MV-4-11 (cell line): ENCODE measurements around the gene RUFY3.
"Not testable (repeated sequence)": the region's sequence is repeated elsewhere in the genome, so short reads cannot be mapped to it uniquely, and the experiment has no call there.

Source experiments
- DNase-seq: peaks from one replicate; lab custom pipeline; 2025; lab: John Stamatoyannopoulos, UW

RUFY3 gene

GRCh38 chr4:70705183-70706043, 16.4 kb upstream of the RUFY3 start:
- no peak for DNase-seq

DNA sequence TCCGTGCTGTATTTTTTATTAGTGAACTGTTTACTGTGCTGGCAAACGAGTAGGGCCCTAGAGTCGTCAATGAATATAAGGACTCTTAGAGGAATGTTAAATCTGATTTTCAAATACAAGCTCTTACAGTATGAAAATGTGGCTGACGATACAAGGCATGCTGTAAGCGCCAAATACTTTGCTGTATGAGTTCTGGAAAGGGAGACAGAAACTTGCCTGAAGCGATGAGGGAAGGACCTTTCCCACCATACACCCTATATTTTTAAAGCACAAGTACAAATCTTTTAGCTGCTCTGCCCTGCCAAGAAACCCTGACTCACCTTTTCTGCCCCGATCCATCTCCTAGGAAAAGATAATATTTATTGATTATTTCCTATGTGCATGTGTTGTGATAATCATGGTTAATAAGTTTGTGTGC, 15.7 kb upstream of the RUFY3 start:
- no peak for DNase-seq

- no peak for DNase-seq
Measured at GRCh38 chr4:70706516-70706915, 15.2 kb upstream of the RUFY3 start.

DNA sequence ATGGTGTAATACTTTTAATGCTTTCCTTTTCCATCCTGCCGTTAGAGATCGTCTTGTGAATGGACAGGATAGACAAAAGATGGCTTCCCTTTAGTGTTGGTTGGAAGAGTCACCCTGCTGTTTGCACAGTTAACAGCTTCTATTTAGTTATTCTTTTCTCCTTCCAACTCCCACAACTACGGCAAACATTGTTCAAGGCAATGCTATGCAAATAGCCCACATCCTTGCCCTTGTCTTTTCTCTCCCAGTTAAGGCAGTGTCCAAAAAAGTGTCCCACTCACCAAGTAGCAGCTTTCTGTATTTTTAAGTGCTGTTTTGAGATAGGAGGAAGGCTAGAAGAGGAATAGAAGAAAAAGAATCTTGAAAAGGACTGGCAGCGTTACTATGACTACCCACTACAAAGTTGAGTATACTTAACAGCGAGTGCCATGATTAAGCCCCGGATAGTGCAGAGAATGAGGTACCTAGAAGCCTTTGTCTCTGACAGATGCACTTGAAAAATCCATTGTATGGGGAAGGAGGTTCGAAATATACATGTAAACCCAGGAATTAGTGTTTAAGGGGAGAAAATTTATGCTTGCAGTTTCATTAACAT, 12.1 kb upstream of the RUFY3 start:
- DNase-seq, result no peak

DNA sequence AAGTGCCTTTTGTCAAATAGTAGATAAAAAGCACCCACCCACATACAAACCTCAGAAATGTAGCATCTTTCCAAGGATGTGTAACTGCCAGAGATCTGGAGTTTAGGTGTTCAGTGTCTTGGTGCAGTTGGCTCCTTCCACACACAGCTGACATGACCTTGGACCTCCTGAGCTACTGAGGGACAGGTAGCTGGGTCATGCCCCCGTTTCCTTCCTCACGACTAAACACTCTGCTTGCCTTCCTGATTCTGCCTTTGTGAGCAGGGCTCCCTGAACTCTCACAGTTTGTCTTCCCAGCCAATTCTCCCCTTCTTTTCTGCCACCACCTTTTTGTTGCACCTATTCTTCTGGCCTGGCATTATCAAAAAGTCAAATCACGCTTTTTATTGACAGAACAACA, 10.2 kb upstream of the RUFY3 start:
- DNase-seq, result no peak

DNA sequence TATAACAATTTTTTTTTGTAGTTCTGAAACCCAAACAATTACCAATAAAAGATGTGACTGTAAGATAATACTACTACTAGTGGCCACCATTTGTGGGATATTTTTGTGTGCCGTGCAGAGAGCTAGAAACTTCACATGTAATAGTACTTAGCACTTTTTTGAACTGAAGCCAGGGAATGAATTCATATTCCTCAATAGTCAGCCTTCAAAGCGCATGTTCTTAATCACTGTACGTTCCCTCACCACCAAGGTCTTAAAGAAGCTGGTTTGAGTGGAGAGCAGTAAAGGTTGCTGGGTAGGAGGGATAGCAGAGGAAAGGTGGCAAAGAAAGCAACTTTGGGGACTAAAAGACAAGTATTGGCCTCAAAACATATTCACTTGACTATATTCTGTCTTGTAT, 9.6 kb upstream of the RUFY3 start:
- DNase-seq, result no peak

DNA sequence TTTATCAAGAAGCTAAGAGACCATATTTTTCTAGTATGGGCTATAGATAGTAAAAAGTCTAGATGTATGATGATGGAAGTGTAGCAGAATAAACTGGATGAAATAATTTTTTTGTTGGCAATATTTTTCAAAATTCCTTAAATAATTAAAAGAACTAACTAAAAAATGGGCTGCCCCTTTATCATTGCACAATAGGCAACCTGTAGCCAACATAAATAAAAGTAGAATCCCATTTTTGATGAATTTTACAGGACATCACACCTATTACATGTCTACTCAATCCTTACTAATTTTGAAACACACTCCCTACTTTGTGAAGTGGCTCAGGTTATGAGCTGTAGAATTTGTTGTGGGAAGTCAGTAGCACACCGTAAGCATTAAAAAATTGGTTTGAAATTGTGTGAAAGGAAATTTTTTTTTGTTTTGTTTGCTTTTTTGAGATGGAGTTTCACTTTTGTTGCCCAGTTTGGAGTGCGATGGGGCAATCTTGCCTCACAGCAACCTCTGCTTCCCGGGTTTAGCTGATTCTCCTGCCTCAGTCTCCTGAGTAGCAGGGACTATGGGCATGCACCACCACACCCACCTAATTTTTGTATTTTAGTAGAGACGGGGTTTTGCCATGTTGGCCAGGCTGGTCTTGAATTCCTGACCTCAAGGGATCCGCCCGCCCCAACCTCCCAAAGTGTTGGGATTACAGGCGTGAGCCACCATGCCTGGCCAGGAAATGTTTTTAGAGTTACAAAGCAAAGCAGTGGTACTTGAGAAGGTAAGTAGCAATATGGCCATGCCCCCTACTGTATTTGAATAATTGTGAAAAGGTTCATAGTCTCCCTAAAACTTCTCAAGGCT, 8.9 kb upstream of the RUFY3 start:
- DNase-seq, result no peak

DNA sequence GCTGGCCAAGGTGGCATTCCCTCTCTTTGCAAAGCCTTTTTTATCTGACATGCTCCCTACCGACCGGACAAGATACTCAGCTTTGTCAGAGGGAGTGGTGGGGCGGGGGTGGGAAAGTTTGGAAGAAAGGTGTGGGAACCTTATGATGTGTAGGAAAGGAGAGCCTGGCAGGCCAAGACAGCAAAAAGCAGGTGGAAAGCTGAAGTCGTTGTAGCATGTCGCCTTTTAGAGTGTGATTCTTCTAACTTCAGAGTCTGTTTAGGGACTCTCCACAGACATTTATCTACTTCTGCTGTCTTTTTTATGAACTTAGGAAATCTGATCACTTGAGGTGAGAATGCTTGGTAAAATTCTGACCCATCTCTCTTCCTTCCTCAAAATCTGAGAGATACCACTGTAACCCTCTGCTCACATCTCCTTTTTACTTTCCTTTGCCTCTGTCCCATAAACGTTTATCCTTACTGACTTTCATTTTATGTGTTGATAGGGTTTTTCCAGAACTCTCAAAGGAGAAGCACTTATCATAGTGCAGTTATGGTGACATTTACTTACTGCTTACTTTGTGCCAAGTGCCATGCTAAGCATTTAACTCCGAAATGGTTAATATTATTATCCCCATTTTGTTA, 8.2 kb upstream of the RUFY3 start:
- DNase-seq, result peak; percentile 83

- no peak for DNase-seq
Measured at GRCh38 chr4:70714079-70714887, 7.5 kb upstream of the RUFY3 start.

DNA sequence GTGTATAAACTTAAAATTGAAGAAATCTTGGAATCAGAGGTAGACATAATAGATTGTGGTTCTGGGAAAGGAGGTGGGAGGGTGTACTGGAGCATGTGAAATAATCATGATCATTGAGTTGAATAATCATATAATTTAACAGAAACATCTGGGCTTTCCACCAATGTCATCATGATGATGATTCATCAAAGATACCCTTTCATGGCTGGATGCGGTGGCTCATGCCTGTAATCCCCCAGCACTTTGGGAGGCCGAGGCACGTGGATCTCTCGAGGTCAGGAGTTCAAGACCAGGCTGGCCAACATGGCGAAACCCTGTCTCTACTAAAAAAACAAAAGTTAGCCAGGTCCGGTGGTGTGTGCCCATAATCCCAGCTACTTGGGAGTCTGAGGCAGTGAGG, 6.7 kb upstream of the RUFY3 start:
- peak; percentile 63 for DNase-seq

DNA sequence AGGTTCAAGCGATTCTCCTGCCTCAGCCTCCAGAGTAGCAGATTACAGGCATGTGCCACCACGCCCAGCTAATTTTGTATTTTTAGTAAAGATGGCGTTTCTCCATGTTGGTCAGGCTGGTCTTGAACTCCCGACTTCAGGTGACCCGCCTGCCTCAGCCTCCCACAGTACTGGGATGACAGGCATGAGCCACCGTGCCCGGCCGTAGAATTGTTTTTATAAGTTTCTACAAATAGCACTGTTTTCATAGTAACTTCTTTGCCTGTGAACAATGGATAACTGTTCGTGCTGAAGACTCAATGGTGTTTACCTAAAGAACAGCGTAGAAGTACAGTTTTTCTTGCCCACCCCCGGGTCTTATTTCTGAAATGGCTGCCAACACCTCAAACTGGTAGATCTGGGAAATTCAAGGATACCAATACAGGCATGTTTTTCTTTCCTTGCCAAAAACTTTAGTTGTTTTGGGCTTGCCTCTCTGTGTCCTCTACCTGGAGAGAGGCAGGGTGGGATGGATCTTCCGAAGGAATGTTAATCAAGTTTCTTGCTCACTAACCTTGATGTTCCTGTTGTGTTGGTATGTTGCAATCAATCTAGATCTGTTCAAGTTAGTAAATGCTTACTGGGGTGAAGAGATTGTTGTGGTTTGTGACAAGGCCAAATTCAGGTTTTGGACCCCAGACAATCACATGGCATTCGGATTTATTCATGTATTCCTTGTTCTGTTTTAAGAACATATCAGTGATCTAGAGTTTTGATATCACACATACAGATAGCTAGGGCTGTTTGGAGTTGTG, 2.8 kb upstream of the RUFY3 start:
- no peak for DNase-seq

GRCh38 chr4:70722199-70722791, 531 bp downstream of the RUFY3 start:
- DNase-seq, result no peak

DNA sequence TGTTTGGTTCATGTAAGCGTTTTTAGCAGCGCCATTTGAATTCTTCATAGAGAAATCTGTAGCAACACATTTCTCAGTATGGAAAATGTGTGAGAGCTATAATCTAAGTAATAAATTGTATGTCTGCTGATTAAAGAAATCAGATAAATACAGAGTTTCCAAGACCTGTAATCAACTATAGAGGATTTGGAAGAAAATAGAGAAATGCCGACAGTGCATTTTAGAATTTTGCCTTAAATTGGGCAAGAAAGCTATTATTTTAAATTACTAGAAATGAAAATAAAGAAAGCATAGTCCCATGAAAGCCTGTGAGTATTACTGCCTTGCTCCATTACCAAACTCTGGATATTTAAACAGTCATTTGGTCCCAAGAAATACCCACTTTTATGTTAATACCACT, 2.7 kb downstream of the RUFY3 start:
- DNase-seq, result no peak

- DNase-seq, result no peak
Measured at GRCh38 chr4:70725633-70726032, 3.9 kb downstream of the RUFY3 start.

- not testable (repeated sequence) for DNase-seq
Measured at GRCh38 chr4:70726515-70726914, 4.8 kb downstream of the RUFY3 start.

GRCh38 chr4:70728091-70728490, 6.3 kb downstream of the RUFY3 start:
- DNase-seq, result peak; percentile 81

- DNase-seq, result not testable (repeated sequence)
Measured at GRCh38 chr4:70732878-70733277, 11.1 kb downstream of the RUFY3 start.

GRCh38 chr4:70734168-70734954, 12.6 kb downstream of the RUFY3 start:
- DNase-seq, result peak; percentile 85

DNA sequence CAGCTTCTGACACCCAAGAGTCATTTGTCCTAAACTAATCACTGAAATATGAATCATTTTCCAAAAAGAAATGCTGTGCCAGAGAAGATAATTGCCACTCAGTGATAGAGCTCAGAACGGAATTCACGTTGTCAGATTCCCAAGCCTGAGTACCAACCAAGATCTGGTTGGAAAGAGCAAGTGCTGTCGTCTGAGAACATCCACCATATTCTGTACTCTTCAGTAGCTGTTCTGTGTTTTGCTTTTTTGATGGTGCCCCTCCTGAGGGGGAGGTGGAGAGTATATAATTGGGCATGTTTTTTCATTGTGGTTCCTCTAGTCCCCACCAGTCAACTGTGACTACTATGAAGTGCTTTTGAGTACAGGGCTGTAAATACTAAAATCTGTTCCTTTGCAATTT, 13.2 kb downstream of the RUFY3 start:
- no peak for DNase-seq
